Measurements from ENCODE around the gene SPATA24.

- TF ChIP-seq CTCF (IDR thresholded peaks at IDR 0.05; ENCODE audit: insufficient read depth, low read length, poor library complexity, severe bottlenecking) = no peak
- no peak for TF ChIP-seq EZH2phosphoT487 (conservative IDR thresholded peaks at IDR 0.05; ENCODE audit: low read length)
Measured at GRCh38 chr5:139361835-139362429, 42.0 kb downstream of the SPATA24 start.
